Smooth muscle cell (in vitro differentiated cells): ENCODE data around the gene SHOC2. TPM values are rescaled to one million over a fixed set of nuclear protein-coding genes. Genes with fewer than 3 reads are reported as not detected.

Experiments used
- DNase-seq: peaks from one replicate; lab custom pipeline; 2025; ENCODE audit not compliant: unreplicated experiment; lab: John Stamatoyannopoulos, UW
- H2AFZ ChIP-seq: fragments of 200-600 bp; sonication (generic); 2 replicates; pipeline ENCODE4 v1.6.0; 2016; ENCODE audit warnings: antibody characterized with exemption, low read depth, mild to moderate bottlenecking
- H3F3A ChIP-seq: fragments of 200-600 bp; sonication (generic); 2 replicates; pipeline ENCODE4 v1.6.0; 2017; ENCODE audit warnings: antibody characterized with exemption, low read depth
- H3K27ac ChIP-seq: fragments of 200-600 bp; sonication (generic); 2 replicates; pipeline ENCODE4 v1.5.1; 2016; ENCODE audit warnings: low read depth, mild to moderate bottlenecking
- H3K27me3 ChIP-seq: fragments of 200-600 bp; sonication (generic); 2 replicates; pipeline ENCODE4 v1.6.1; 2016; ENCODE audit warnings: low read depth, mild to moderate bottlenecking
- H3K36me3 ChIP-seq: fragments of 200-600 bp; sonication (generic); 2 replicates; pipeline ENCODE4 v1.5.1; 2016; ENCODE audit warnings: low read depth
- H3K4me1 ChIP-seq: fragments of 200-600 bp; sonication (generic); 2 replicates; pipeline ENCODE4 v1.5.1; 2016; ENCODE audit warnings: low read depth
- H3K4me2 ChIP-seq: fragments of 200-600 bp; sonication (generic); 2 replicates; pipeline ENCODE4 v1.6.0; 2016; ENCODE audit warnings: mild to moderate bottlenecking
- H3K4me3 ChIP-seq: fragments of 200-600 bp; sonication (generic); 2 replicates; pipeline ENCODE4 v1.5.1; 2016; ENCODE audit warnings: mild to moderate bottlenecking
- H3K79me2 ChIP-seq: fragments of 200-600 bp; sonication (generic); 2 replicates; pipeline ENCODE4 v1.6.0; 2016; ENCODE audit warnings: low read depth, mild to moderate bottlenecking
- H3K9ac ChIP-seq: fragments of 200-600 bp; sonication (generic); 2 replicates; pipeline ENCODE4 v1.6.0; 2016; ENCODE audit warnings: low read depth
- H3K9me3 ChIP-seq: fragments of 200-600 bp; sonication (generic); replicated peaks from 2 replicates; pipeline ENCODE4 v1.5.1; 2016; ENCODE audit warnings: low read depth
- H4K20me1 ChIP-seq: fragments of 200-600 bp; sonication (generic); 2 replicates; pipeline ENCODE4 v1.6.0; 2016; ENCODE audit warnings: low read depth
- WGBS: methylation state at CpG from one replicate; pipeline ENCODE4 v1.1.7; 2016; ENCODE audit warnings: low lambda C conversion rate; 5-methylcytosine and 5-hydroxymethylcytosine counted together
- polyA plus RNA-seq: library from polyadenylated mRNA; unstranded; fragments of >200 nt; fragmentation: Nextera tagmentation; extraction: Ambion mirVana; gene quantifications from 2 replicates; pipeline ENCODE4 v1.2.1, GENCODE V29; 2016
- total RNA-seq: library from RNA; depleted of rRNA; stranded (reverse); fragments of >200 nt; gene quantifications from 2 replicates; pipeline ENCODE4 v1.2.3, GENCODE V29; 2014
- TF ChIP-seq, protein P1 (sequence below): fragments of 200-600 bp; sonication (generic); IDR thresholded peaks from 2 replicates; pipeline ENCODE4 v1.5.1; 2017; ENCODE audit warnings: borderline replicate concordance, mild to moderate bottlenecking, antibody characterized with exemption; ENCODE audit not compliant: insufficient read depth, poor library complexity, severe bottlenecking

SHOC2 gene
- total and polyA plus RNA-seq, 2 experiments from 2014 or later = 19.3 to 45.1 TPM

DNA sequence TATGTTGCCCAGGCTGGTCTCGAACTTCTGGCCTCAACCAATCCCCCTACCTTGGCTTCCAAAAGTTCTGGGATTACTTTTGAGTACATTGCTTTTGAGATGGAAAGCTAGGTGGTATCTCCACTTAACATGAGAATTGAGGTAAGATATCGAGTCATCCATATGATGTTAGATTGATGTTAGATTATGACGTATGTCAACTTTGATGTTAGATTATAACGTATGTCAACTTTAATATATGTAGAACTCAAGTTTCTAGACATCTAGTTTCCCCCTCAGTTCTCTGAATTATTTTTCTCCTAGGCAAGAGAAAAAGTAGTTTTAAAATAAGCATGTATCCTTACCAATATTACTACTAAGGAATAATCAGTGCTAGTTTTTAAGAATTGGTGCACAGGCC is 20.0 kb downstream of the SHOC2 start:
- no peak for DNase-seq
- H2AFZ ChIP-seq = no peak overlapping the region
- no peaks in the 10 kb centered on the region for H3K4me1 ChIP-seq
- H3K27ac ChIP-seq = no peak overlapping the region
- H3K36me3 ChIP-seq = peaks cover 4% of the 10 kb centered on the region
- TF ChIP-seq, protein P1, sequence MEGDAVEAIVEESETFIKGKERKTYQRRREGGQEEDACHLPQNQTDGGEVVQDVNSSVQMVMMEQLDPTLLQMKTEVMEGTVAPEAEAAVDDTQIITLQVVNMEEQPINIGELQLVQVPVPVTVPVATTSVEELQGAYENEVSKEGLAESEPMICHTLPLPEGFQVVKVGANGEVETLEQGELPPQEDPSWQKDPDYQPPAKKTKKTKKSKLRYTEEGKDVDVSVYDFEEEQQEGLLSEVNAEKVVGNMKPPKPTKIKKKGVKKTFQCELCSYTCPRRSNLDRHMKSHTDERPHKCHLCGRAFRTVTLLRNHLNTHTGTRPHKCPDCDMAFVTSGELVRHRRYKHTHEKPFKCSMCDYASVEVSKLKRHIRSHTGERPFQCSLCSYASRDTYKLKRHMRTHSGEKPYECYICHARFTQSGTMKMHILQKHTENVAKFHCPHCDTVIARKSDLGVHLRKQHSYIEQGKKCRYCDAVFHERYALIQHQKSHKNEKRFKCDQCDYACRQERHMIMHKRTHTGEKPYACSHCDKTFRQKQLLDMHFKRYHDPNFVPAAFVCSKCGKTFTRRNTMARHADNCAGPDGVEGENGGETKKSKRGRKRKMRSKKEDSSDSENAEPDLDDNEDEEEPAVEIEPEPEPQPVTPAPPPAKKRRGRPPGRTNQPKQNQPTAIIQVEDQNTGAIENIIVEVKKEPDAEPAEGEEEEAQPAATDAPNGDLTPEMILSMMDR = no peak
- no peaks in the 10 kb centered on the region for H3K9me3 ChIP-seq
- over 99% methylated on average over 4 of the region's 4 CpGs for WGBS
- no peak overlapping the region for H3K4me3 ChIP-seq
- no peaks in the 10 kb centered on the region for H3F3A ChIP-seq
- H3K79me2 ChIP-seq = peaks cover 99% of the 10 kb centered on the region
- H4K20me1 ChIP-seq = peaks cover 95% of the 10 kb centered on the region
- H3K27me3 ChIP-seq = no peaks in the 10 kb centered on the region
- H3K4me2 ChIP-seq = no peak overlapping the region
- H3K9ac ChIP-seq = no peak overlapping the region

DNA sequence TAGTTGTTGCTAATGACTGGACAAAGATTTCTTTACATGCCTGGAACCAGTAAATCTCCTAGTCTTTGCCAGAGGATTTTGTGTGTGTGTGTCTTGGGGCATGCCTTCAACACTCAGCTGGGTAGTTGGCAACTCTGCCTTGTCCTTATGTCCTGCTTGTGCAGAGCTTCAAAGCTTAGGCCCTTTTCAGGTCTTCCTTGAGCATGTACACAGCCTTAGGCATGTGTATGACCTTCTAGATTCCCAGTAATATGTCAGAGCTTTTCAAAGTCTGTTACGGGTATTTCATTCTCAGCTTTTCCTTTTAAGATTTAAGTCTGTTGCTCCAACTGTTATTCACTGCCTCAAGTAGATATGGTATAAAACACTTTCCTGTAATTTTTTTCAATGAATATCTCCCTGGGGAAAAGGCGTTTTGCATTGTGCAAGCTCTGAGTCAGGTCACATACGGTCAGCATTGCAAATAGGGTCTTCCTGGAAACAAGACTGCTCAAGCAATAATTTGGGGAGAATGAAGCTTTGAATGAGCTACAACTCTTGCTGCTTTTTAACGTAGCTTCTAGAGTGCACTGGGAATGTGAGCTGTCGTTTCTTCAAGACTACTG is 25.5 kb downstream of the SHOC2 start:
- DNase-seq = no peak
- H3K27ac ChIP-seq = no peak overlapping the region
- no peak overlapping the region for H3K9ac ChIP-seq
- H4K20me1 ChIP-seq = peaks cover 91% of the 10 kb centered on the region
- no peak overlapping the region for H2AFZ ChIP-seq
- no peaks in the 10 kb centered on the region for H3K27me3 ChIP-seq
- 82% methylated on average over 5 of the region's 5 CpGs for WGBS
- H3K36me3 ChIP-seq = no peaks in the 10 kb centered on the region
- no peak overlapping the region for H3K4me2 ChIP-seq
- H3K79me2 ChIP-seq = peaks cover 98% of the 10 kb centered on the region
- no peaks in the 10 kb centered on the region for H3F3A ChIP-seq
- no peaks in the 10 kb centered on the region for H3K9me3 ChIP-seq
- H3K4me1 ChIP-seq = peaks cover 8% of the 10 kb centered on the region
- TF ChIP-seq, protein P1 = no peak
- no peak overlapping the region for H3K4me3 ChIP-seq

DNA sequence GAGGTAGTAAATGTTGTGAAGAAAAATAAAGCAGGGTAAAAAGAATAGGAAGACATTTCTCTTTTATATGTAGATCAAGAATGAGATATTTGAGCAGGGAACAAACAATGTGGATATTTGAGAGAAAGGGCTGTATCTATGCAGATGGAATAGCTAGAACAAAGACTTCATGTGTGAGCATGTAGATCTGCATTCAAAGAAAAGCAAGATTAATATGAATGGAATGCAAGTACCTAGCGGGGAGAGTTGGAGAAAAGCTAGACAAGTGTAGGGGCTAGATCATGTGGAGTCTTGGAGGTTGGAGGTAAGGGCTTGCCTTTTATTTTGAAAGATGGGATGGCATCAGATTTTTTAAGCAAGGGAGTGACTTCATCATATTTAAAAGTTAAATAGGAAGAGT is 27.1 kb downstream of the SHOC2 start:
- no peaks in the 10 kb centered on the region for H3K36me3 ChIP-seq
- no peaks in the 10 kb centered on the region for H3K9me3 ChIP-seq
- H3K4me2 ChIP-seq = no peak overlapping the region
- peaks cover 89% of the 10 kb centered on the region for H4K20me1 ChIP-seq
- H3K27me3 ChIP-seq = no peaks in the 10 kb centered on the region
- peak overlapping the region; percentile 55 for H3K27ac ChIP-seq
- no peak overlapping the region for H3K4me3 ChIP-seq
- H3K9ac ChIP-seq = no peak overlapping the region
- H3K4me1 ChIP-seq = peaks cover 8% of the 10 kb centered on the region
- WGBS = 76% methylated on average over 1 of the region's 1 CpG
- no peak overlapping the region for H2AFZ ChIP-seq
- H3K79me2 ChIP-seq = peaks cover 99% of the 10 kb centered on the region
- DNase-seq = no peak
- TF ChIP-seq, protein P1 = no peak
- no peaks in the 10 kb centered on the region for H3F3A ChIP-seq

DNA sequence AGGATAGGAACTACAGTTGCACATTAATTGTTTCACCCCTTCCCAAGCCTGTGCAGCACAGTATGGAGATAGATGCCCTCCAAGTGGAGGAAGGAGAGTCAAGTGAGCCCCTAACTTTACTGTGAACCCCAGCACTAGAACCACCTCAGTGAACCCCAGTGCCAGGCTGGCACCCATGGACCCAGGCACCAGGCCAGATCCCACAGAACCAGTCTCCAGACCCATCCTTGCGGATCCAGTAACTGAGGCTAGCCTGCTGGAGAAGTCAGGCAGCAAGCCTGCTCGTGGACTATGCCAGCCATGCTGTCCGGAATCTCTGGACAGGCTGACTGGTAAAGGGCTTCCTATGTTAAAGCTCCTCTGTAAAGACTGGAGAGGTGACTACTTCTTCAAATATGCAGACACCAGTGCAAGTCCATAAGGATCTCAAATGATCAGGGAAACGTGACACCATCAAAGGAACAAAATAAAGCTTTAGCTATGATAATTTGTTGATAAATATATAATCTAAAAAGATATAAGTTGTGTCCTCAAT is 27.7 kb downstream of the SHOC2 start:
- peaks cover 8% of the 10 kb centered on the region for H3K4me1 ChIP-seq
- TF ChIP-seq, protein P1 = no peak
- no peak overlapping the region for H2AFZ ChIP-seq
- H3K27me3 ChIP-seq = no peaks in the 10 kb centered on the region
- no peak overlapping the region for H3K4me3 ChIP-seq
- H4K20me1 ChIP-seq = peaks cover 94% of the 10 kb centered on the region
- H3K4me2 ChIP-seq = peak overlapping the region; percentile 66
- H3K9me3 ChIP-seq = no peaks in the 10 kb centered on the region
- H3K79me2 ChIP-seq = peaks cover 99% of the 10 kb centered on the region
- H3K36me3 ChIP-seq = no peaks in the 10 kb centered on the region
- H3F3A ChIP-seq = no peaks in the 10 kb centered on the region
- no peak for DNase-seq
- H3K9ac ChIP-seq = no peak overlapping the region
- WGBS = 32% methylated on average over 4 of the region's 4 CpGs
- H3K27ac ChIP-seq = peak overlapping the region; percentile 55
